H1 (cell line): Measurements from ENCODE around the gene CCNY. TPM values are rescaled to one million over a fixed set of nuclear protein-coding genes. Genes with fewer than 3 reads are reported as not detected.

Experiments
- CTCF ChIA-PET: fragments of 300-600 bp; sonication (Branson Sonifier 250); formaldehyde crosslinking; loops from one replicate; lab custom pipeline; 2021; ENCODE audit not compliant: partially characterized antibody; lab: Charles Lee
- POLR2A ChIA-PET: fragments of 300-600 bp; sonication (Branson Sonifier 250); formaldehyde crosslinking; loops from one replicate; lab custom pipeline; 2021; ENCODE audit warnings: inconsistent platforms; ENCODE audit not compliant: partially characterized antibody; lab: Charles Lee
- DNase-seq, 2 experiments: peaks; one replicate each; pipeline versions ENCODE4 v3.0.0 to v3.0.0-alpha.2; 2010 to 2022; ENCODE audit warnings: low spot score in 2 of 2, low read depth in 1 of 2, mixed read lengths in 1 of 2
- FAIRE-seq: peaks from 2 replicates; lab custom pipeline; 2011; peaks lifted over from hg19 to GRCh38; lab: Jason Lieb, UNC
- H2AFZ ChIP-seq: 2 replicates; pipeline ENCODE4 v1.8.1; 2012; ENCODE audit warnings: low read length, inconsistent platforms
- H2AK5ac ChIP-seq: 2 replicates; pipeline ENCODE4 v1.6.1; 2013; ENCODE audit warnings: low read depth, low read length
- H2BK120ac ChIP-seq: replicated peaks from 2 replicates; pipeline ENCODE3; 2013; ENCODE audit warnings: low read depth, low read length, inconsistent platforms
- H2BK12ac ChIP-seq: 2 replicates; pipeline ENCODE4 v1.6.1; 2013; ENCODE audit warnings: low read depth, low read length
- H2BK15ac ChIP-seq: 2 replicates; pipeline ENCODE4 v1.6.1; 2013; ENCODE audit warnings: low read length
- H2BK20ac ChIP-seq: 2 replicates; pipeline ENCODE4 v1.6.1; 2013; ENCODE audit warnings: low read length
- H2BK5ac ChIP-seq: 2 replicates; pipeline ENCODE4 v1.6.1; 2013; ENCODE audit warnings: low read depth, low read length
- H3K14ac ChIP-seq: 2 replicates; pipeline ENCODE4 v1.6.1; 2013; ENCODE audit warnings: inconsistent platforms; ENCODE audit not compliant: insufficient read length
- H3K18ac ChIP-seq: 2 replicates; pipeline ENCODE4 v1.6.1; 2013; ENCODE audit warnings: low read length; ENCODE audit errors: extremely low read depth
- H3K23ac ChIP-seq: 2 replicates; pipeline ENCODE4 v1.6.1; 2013; ENCODE audit warnings: inconsistent platforms; ENCODE audit not compliant: insufficient read length
- H3K23me2 ChIP-seq: 2 replicates; pipeline ENCODE4 v1.6.1; 2013; ENCODE audit warnings: low read depth, low read length
- H3K27ac ChIP-seq: 2 replicates; pipeline ENCODE4 v1.6.1; 2011; ENCODE audit warnings: low read depth, low read length, inconsistent platforms
- H3K27me3 ChIP-seq, 4 experiments: replicated peaks in 1 of 4; 1 replicate in 1 of 4; 2 replicates in 3 of 4; pipeline versions ENCODE4 v1.6.1 to v1.8.1; 2011 to 2013; ENCODE audit warnings: low read length in 3 of 4, mild to moderate bottlenecking in 3 of 4, inconsistent platforms in 2 of 4, mixed read lengths in 2 of 4, moderate library complexity in 1 of 4; ENCODE audit not compliant: control insufficient read depth in 3 of 4, insufficient read depth in 3 of 4; ENCODE audit errors: extremely low read depth in 1 of 4
- H3K36me3 ChIP-seq, 4 experiments: 2 replicates each; pipeline versions ENCODE4 v1.6.1 to v1.8.1; 2011 to 2013; ENCODE audit warnings: mild to moderate bottlenecking in 4 of 4, low read length in 3 of 4, moderate library complexity in 2 of 4, control low read depth in 1 of 4, inconsistent platforms in 1 of 4; ENCODE audit not compliant: insufficient read depth in 4 of 4, control insufficient read depth in 2 of 4
- H3K4ac ChIP-seq: replicated peaks from 2 replicates; pipeline ENCODE3; 2013; ENCODE audit warnings: low read length, low read depth, mixed read lengths, inconsistent platforms; ENCODE audit not compliant: insufficient read length
- H3K4me1 ChIP-seq, 4 experiments: replicated peaks in 1 of 4; 1 replicate in 1 of 4; 2 replicates in 3 of 4; pipeline versions ENCODE4 v1.6.1 to v1.8.1; 2011 to 2013; ENCODE audit warnings: low read length in 3 of 4, inconsistent platforms in 2 of 4, mixed read lengths in 1 of 4; ENCODE audit not compliant: insufficient read depth in 4 of 4, control insufficient read depth in 3 of 4
- H3K4me2 ChIP-seq, 2 experiments: 2 replicates each; pipeline versions ENCODE4 v1.6.1 to v1.8.1; 2011 to 2013; ENCODE audit warnings: low read depth in 2 of 2, low read length in 2 of 2, control low read depth in 1 of 2, inconsistent platforms in 1 of 2, mild to moderate bottlenecking in 1 of 2; ENCODE audit not compliant: insufficient read depth in 1 of 2
- H3K4me3 ChIP-seq, 4 experiments: fragments of 200-600, 300-600 bp in 1 of 4; sonication (generic), shearing (Covaris generic), sonication (Bioruptor Twin) in 1 of 4; 2 replicates each; pipeline versions ENCODE4 v1.5.1 to v1.8.1; 2011 to 2016; ENCODE audit warnings: low read length in 4 of 4, low read depth in 3 of 4, control low read depth in 2 of 4, inconsistent platforms in 2 of 4, mild to moderate bottlenecking in 2 of 4, mixed read lengths in 1 of 4, moderate library complexity in 1 of 4; ENCODE audit not compliant: insufficient read depth in 2 of 4; ENCODE audit errors: extremely low read depth in 1 of 4
- H3K56ac ChIP-seq: replicated peaks from 2 replicates; pipeline ENCODE3; 2013; ENCODE audit warnings: low read depth, mild to moderate bottlenecking, mixed read lengths, low read length, inconsistent platforms; ENCODE audit not compliant: insufficient read length
- H3K79me1 ChIP-seq: 2 replicates; pipeline ENCODE4 v1.6.1; 2013; ENCODE audit warnings: low read depth, low read length, control low read depth
- H3K79me2 ChIP-seq, 2 experiments: 2 replicates each; pipeline versions ENCODE4 v1.6.1 to v1.8.1; 2012 to 2013; ENCODE audit warnings: low read length in 2 of 2, mild to moderate bottlenecking in 2 of 2, inconsistent platforms in 1 of 2; ENCODE audit not compliant: insufficient read depth in 2 of 2, control insufficient read depth in 1 of 2
- H3K9ac ChIP-seq, 4 experiments: replicated peaks in 1 of 4; 1 replicate in 1 of 4; 2 replicates in 3 of 4; pipeline versions ENCODE4 v1.6.1 to v1.8.1; 2011 to 2013; ENCODE audit warnings: low read depth in 3 of 4, low read length in 3 of 4, control low read depth in 2 of 4, mild to moderate bottlenecking in 2 of 4, moderate library complexity in 2 of 4, inconsistent platforms in 1 of 4; ENCODE audit errors: extremely low read depth in 1 of 4
- H3K9me3 ChIP-seq, 2 experiments: 2 replicates each; pipeline versions ENCODE4 v1.6.1 to v1.8.1; 2012 to 2013; ENCODE audit warnings: mild to moderate bottlenecking in 2 of 2, moderate library complexity in 2 of 2, control low read depth in 1 of 2, inconsistent platforms in 1 of 2, low read depth in 1 of 2, low read length in 1 of 2, mixed read lengths in 1 of 2; ENCODE audit not compliant: insufficient read depth in 2 of 2
- H4K20me1 ChIP-seq, 2 experiments: replicated peaks in 1 of 2; 2 replicates each; pipeline versions ENCODE3 to v1.8.1; 2011 to 2013; ENCODE audit warnings: inconsistent platforms in 2 of 2, low read length in 2 of 2, mild to moderate bottlenecking in 1 of 2; ENCODE audit not compliant: insufficient read depth in 2 of 2, control insufficient read depth in 1 of 2
- H4K5ac ChIP-seq: 2 replicates; pipeline ENCODE4 v1.6.1; 2013; ENCODE audit warnings: low read length, low read depth, mixed read lengths, inconsistent platforms; ENCODE audit not compliant: insufficient read length
- H4K8ac ChIP-seq: 2 replicates; pipeline ENCODE4 v1.8.0; 2013; ENCODE audit warnings: mild to moderate bottlenecking, moderate library complexity, low read length, inconsistent platforms; ENCODE audit not compliant: insufficient read depth; ENCODE audit errors: extremely low read depth
- H4K91ac ChIP-seq: replicated peaks from 2 replicates; pipeline ENCODE3; 2013; ENCODE audit warnings: low read length, mixed read lengths, inconsistent platforms; ENCODE audit not compliant: insufficient read length
- EGR1 ChIP-seq: IDR thresholded peaks from 2 replicates; pipeline ENCODE4 v1.6.1; 2011; ENCODE audit warnings: low read depth, low read length, borderline replicate concordance
- KDM4A ChIP-seq: IDR thresholded peaks from one replicate; pipeline ENCODE4 v1.7.1; 2012; ENCODE audit warnings: low read depth, mild to moderate bottlenecking, moderate library complexity, low read length, inconsistent platforms; ENCODE audit not compliant: severe bottlenecking
- KDM5A ChIP-seq: fragments of 200-600 bp; IDR thresholded peaks from 2 replicates; pipeline ENCODE4 v1.7.1; 2012; ENCODE audit warnings: mild to moderate bottlenecking, low read length, inconsistent platforms, mixed read lengths
- RAD21 ChIP-seq, 2 experiments: IDR thresholded peaks in 1 of 2; conservative IDR thresholded peaks in 1 of 2; 2 replicates each; pipeline ENCODE4 v1.6.1; 2011; ENCODE audit warnings: low read depth in 2 of 2, low read length in 2 of 2, improper control_type of control experiment in 1 of 2, inconsistent platforms in 1 of 2, mild to moderate bottlenecking in 1 of 2, moderate library complexity in 1 of 2
- TAF7 ChIP-seq: optimal IDR thresholded peaks from 2 replicates; pipeline ENCODE3; 2011; ENCODE audit warnings: low read depth, mild to moderate bottlenecking, inconsistent platforms, low read length, moderate library complexity, borderline replicate concordance
- WGBS, 2 experiments: shearing (Covaris generic) in 1 of 2; methylation state at CpG; one replicate each; pipeline versions ENCODE4 v1.1.6 to v1.1.7; 2013 to 2015; ENCODE audit warnings: low lambda C conversion rate in 2 of 2, mixed read lengths in 2 of 2, inconsistent platforms in 1 of 2, low coverage in 1 of 2, missing lambda C conversion rate in 1 of 2; ENCODE audit not compliant: insufficient replicate concordance in 2 of 2, insufficient coverage in 1 of 2, insufficient read length in 1 of 2; ENCODE audit errors: extremely low coverage in 1 of 2, missing lambda C conversion rate in 1 of 2; 5-methylcytosine and 5-hydroxymethylcytosine counted together
- polyA plus RNA-seq, 7 experiments: library from polyadenylated mRNA; depleted of rRNA in 3 of 7; stranded (reverse) in 5 of 7; unstranded in 2 of 7; fragments of >200 nt in 5 of 7; fragments of 200-250 nt in 2 of 7; gene quantifications; 1 replicate in 5 of 7; 2 replicates in 1 of 7; 4 replicates in 1 of 7; pipeline versions ENCODE4 v1.2.1 to v1.2.3, GENCODE V29; 2011 to 2013; ENCODE audit warnings: missing spikeins in 2 of 7, mixed read lengths in 2 of 7
- total RNA-seq: library from RNA; stranded (reverse); fragmentation: NEBNext Ultra II Directional; extraction: Animal tissue kit (Norgen Biotek cat#: 25700); gene quantifications from 2 replicates; pipeline ENCODE4 v1.2.1, GENCODE V29; 2021

CCNY gene
- total and polyA plus RNA-seq, 2 of the 8 experiments (the other 6 are each of a cell fraction or from before 2014, with no cell fraction given) = 25.3 to 68.2 TPM

GRCh38 chr10:35447693-35448407, 111.5 kb downstream of the CCNY start:
- Histone ChIP-seq H3K4me1 (peaks cover 3 to 17% (median 9%) of the 10 kb centered on the region in 4 experiments), H3K9me3 (no peaks in the 10 kb centered on the region), H3K14ac (no peak overlapping the region), H3K27ac (no peak overlapping the region), H4K91ac (peak overlapping the region; percentile 5), H3K56ac (no peak overlapping the region), H3K4me3 (no peak overlapping the region), H2BK120ac (no peak overlapping the region), H2AK5ac (peak overlapping the region; percentile 95), H3K79me1 (peaks cover 15% of the 10 kb centered on the region), H3K23me2 (peaks cover 2% of the 10 kb centered on the region; the same call in 1 of the 2 replicates), H2BK20ac (no peak overlapping the region), H4K20me1 (peaks cover 0 to 10% of the 10 kb centered on the region in 2 experiments), H3K23ac (no peak overlapping the region), H4K8ac (no peak overlapping the region), H4K5ac (no peak overlapping the region), H3K4me2 (peak overlapping the region in 1 of 2 experiments; percentile 42; a peak in 2 of 4 replicates), H3K4ac (no peak overlapping the region), H2BK15ac (peak overlapping the region; percentile 83; the same call in 1 of the 2 replicates), H3K9ac (no peak overlapping the region), H3K79me2 (peaks cover 0 to 91% of the 10 kb centered on the region in 2 experiments; a peak in 2 of 4 replicates), H2BK12ac (no peak overlapping the region; the same call in 1 of the 2 replicates), H2AFZ (no peak overlapping the region), H3K27me3 (no peaks in the 10 kb centered on the region), H3K36me3 (no peaks in the 10 kb centered on the region), H2BK5ac (peak overlapping the region; percentile 82; the same call in 1 of the 2 replicates), H3K18ac (no peak overlapping the region)
- FAIRE-seq = no peak
- 82% methylated on average over 14 of the region's 14 CpGs; no CpG with 5 or more reads in 1 of the 2 experiments for WGBS, 2 experiments
- TF ChIP-seq KDM4A (no peak), EGR1 (no peak), KDM5A (no peak), TAF7 (no peak), RAD21 (IDR thresholded peaks at IDR 0.05 in 1 of 2, conservative IDR thresholded peaks at IDR 0.05 in 1 of 2; ENCODE audit: low read depth in 2 of 2, low read length in 2 of 2) (no peak)
- ChIA-PET POLR2A (interaction anchor here (0.6 kb wide), 1 partner anchor 89 kb away, joined by 3 read pairs; no protein-coding TSS in a partner anchor), CTCF (no interaction called here)
- peak in 1 of 2 experiments; percentile 15 for DNase-seq
